GM19238 (cell line): ENCODE data around the gene AZGP1.
"Not testable (repeated sequence)": the region's sequence is repeated elsewhere in the genome, so short reads cannot be mapped to it uniquely, and the experiment has no call there.

Experiments
- DNase-seq: peaks from one replicate; pipeline ENCODE4 v3.0.0; 2011; ENCODE audit warnings: low spot score; ENCODE audit not compliant: insufficient read length

The AZGP1 gene

DNA sequence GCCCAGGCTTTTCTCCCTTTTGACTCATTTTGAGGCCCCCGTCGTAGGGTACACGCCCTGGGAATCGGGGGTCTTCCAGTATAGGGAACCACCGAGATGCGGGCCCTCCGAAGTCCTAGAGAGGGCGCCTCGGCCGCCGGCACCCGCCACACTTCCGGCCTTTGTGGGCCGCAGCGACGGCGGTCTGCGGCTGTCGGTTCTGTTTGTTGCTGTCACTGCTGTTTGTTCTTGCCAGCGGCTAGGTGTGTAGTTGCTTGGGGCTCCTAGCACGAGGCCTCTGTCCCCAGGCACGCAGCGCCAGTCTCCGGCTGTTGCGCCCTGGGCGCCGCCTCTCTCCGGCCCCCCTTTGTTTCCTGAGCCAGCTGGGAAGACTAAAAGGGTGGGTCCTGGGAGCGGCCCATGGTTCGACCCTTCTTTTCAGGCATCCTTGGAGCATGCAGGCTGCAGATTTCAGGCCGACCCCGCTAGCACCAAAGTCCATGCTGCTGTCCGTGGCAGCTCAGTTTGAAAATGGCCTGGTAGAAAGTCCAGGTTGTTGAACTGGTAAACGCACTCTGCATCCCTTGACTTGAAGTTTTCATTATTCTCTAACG lies 21.8 kb upstream of the AZGP1 start:
- DNase-seq, result peak; percentile 56

DNA sequence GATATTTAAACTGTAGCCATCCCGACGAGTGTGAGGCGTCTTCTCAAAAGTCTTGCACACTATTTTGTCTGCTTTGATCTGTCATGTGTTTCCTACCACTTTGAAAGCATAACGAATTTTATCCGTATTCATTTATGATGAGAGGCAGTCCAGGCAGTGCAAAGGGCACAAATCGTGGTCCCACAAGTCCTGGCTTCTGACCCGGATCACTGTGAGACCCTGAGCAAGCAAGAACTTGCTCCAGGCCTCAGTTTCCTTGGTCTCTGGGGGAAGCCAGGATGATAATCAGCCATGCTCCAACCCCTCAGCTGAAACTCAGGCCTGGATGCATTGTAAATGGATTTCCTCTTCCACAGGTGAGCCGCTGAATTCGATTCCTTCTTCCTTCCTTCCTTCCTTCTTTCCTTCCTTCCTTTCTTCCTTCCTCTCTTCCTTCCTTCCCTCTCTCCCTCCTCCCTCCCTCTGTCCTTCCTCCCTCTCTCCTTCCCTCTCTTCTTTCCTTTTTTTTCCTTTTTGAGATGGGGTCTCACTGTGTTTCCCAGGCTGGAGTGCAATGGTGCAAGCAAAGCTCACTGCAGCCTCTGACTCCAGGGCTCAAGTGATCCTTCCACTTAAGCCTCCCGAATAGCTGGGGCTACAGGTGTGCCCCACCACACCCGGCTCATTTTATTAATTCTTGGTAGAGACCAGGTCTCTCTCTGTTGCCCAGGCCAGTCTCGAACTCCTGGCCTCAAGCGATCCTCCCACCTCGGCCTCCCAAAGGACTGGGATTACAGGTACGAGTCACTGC lies 21.1 kb upstream of the AZGP1 start:
- no peak for DNase-seq

DNA sequence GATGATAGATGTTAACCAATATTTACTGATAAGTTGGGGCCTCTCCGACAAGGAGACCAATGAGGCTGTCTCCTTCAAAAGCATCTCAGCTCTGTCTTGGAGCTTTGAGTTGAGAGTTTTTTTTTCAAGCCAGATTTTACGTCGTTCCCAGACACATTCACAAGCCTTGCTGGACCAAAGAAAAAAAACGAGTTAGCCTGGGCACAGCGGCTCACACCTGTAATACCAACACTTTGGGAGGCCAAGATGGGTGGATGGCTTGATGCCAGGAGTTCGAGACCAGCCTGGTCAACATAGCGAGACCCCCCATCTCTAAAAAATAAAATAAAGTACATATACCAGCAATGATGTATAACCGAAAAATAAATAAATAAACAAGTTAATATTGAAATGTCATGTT lies 19.0 kb upstream of the AZGP1 start:
- no peak for DNase-seq

DNA sequence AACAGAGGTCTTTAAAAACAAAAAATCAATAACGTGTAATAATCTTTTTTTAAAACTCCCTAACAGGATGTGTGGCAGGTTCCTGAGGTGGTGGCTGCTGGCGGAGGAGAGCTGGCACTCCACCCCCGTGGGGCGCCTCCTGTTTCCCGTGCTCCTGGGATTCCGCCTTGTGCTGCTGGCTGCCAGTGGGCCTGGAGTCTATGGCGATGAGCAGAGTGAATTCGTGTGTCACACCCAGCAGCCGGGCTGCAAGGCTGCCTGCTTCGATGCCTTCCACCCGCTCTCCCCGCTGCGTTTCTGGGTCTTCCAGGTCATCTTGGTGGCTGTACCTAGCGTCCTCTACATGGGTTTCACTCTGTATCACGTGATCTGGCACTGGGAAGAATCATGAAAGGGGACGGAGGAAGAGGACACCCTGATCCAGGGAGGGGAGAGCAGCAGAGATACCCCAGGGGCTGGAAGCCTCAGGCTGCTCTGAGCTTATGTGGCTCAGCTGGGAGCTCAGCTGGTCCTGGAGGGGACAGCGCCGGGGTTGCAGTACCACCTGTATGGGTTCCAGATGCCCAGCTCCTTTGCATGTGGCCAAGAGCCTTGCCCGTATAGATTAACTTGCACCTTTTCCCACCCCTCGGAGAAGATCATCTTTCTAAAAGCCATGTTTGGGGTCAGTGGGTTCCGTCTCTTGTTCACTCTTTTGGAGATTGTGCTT lies 16.7 kb upstream of the AZGP1 start:
- DNase-seq, result no peak

DNA sequence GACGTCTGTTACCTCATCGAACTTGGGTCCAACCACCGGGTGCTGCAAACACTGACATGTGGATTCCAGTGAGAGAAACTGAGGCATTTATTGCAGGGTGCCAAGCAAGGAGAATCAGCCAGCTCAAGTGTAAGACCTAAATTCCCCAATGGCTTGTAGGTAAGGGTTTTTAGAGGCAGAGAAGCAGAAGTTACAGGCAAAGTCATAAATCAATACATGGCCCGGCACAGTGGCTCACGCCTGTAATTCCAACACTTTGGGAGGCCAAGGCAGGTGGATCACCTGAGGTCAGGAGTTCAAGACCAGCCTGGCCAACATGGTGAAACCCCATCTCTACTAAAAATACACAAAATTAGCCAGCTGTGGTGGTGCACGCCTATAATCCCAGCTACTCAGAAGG lies 15.7 kb upstream of the AZGP1 start:
- DNase-seq, result not testable (repeated sequence)

GRCh38 chr7:99990460-99990852 lies 14.6 kb upstream of the AZGP1 start:
- DNase-seq, result no peak

GRCh38 chr7:99987846-99988245 lies 12.0 kb upstream of the AZGP1 start:
- no peak for DNase-seq

DNA sequence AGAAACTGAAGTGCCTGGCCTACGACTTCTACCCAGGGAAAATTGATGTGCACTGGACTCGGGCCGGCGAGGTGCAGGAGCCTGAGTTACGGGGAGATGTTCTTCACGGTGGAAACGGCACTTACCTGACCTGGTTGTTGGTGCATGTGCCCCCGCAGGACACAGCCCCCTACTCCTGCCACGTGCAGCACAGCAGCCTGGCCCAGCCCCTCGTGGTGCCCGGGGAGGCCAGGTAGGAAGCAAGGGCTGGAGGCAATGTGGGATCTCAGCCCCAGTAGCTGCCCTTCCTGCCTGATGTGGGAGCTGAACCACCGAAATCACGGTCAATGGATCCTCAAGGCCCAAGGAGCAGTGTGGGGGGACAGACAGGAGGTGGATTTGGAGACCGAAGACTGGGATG lies 11.5 kb upstream of the AZGP1 start:
- not testable (repeated sequence) for DNase-seq

DNA sequence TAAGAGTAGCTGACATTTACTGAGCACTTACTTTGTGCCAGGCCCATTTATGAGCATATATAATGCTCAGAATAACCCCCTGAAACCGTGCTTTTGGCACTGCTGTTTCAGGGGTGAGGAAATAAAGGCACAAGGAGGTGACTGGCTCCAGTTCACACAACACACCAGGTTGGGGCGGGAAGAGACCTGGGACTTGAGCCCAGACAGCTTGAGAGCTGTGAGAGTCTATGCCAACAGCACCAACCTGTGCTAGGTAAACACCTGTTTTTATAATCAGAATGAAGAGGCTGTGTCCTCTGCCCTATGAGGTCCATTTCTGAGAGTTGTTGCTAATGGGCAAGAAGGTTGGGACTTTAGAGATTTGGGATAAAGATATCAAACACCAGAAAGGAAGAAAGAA lies 8.8 kb upstream of the AZGP1 start:
- DNase-seq, result no peak

- not testable (repeated sequence) for DNase-seq
Measured at GRCh38 chr7:99981066-99981465, 5.2 kb upstream of the AZGP1 start.

GRCh38 chr7:99980448-99980872 lies 4.6 kb upstream of the AZGP1 start:
- DNase-seq, result not testable (repeated sequence)

- not testable (repeated sequence) for DNase-seq
Measured at GRCh38 chr7:99979814-99980225, 4.0 kb upstream of the AZGP1 start.

GRCh38 chr7:99976626-99977025 lies 795 bp upstream of the AZGP1 start:
- no peak for DNase-seq

DNA sequence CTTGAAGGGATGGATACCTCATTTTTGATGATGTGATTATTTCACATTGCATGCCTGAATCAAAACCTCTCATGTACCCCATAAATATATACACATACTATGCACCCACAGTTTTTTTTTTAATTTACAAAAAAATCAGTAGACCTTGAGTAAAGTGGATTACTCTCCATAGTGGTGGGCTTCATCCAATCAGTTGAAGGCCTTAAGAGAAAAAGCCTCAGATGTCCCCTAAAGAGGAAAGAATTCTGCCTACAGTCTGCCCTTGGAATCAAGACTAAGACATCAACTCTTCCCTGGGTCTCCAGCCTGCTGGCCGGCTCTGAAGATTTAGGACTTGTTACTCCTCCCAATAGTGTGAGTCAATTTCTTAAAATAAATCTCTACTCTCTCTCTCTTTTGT lies 1.1 kb downstream of the AZGP1 start:
- no peak for DNase-seq

DNA sequence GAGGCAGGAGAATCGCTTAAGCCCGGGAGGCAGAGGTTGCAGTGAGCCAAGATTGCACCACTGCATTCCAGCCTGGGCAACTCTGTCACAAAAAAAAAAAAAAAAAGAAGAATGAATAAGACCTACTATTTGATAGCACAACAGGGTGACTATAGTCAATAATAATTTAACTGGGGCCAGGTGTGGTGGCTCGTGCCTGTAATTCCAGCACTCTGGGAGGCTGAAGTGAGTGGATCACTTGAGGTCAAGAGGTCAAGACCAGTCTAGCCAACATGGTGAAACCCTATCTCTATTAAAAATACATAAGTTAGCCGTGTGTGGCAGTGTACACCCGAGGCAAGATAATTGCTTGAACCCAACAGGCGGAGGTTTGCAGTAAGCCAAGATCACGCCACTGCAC lies 2.0 kb downstream of the AZGP1 start:
- DNase-seq, result not testable (repeated sequence)

GRCh38 chr7:99971242-99971641 lies 4.6 kb downstream of the AZGP1 start:
- no peak for DNase-seq

DNA sequence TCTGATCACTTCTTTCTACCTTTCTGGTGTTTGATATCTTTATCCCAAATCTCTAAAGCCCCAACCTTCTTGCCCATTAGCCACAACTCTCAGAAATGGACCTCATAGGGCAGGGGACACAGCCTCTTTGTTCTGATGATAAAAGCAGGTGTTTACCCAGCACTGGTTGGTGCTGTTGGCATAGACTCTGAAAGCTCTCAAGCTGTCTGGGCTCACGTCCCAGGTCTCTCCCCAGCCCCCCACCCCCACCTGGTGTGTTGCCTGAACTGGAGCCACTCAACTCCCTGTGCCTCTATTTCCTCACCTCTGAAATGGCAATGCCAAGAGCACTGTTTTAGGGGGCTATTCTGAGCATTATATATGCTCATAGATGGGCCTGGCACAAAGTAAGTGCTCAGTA lies 6.0 kb downstream of the AZGP1 start:
- DNase-seq, result not testable (repeated sequence)

DNA sequence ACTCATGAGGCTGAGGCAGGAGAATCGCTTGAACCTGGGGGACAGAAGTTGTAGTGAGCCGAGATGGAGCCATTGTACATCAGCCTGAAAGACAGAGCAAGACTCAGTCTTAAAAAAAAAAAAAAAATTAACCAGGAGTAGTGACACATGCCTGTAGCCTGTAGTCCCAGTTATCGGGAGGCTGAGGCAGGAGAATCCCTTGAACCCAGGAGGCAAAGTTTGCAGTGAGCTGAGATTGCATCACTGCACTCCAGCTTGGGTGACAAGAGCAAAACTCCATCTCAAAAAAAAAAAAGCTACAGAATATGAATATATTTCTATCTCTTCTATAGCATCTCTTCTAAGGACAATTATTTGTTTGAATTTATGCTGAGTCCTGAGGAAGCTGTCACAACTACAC lies 6.5 kb downstream of the AZGP1 start:
- DNase-seq, result no peak

DNA sequence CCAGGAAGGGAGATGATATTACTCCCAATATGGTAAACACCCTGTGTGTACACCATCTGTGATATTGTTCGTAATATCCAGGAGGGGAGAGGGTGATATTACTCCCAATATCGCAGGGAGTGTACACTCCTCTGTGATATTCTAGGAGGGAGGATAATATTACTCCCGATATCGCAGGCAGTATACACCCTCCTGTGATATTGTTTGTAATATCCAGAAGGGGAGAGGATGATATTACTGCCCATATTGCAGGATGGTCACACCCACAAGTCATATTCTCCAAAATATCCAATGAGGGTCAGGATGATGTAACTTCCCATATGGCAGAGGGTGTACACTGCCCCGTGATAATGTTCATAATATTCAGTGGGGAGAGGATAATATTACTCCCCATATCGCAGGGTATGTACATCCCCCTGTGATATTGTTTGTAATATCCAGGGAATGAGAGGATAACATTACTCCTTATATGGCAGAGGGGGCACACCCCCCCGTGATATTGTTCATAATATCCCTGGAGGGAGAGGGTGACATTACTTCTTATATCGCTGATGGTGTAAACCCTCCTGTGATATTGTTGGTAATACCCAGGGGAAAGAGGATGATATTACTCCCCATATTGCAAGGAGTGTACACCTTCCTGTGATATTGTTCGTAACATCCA lies 17.1 kb downstream of the AZGP1 start:
- DNase-seq, result no peak

- no peak for DNase-seq
Measured at GRCh38 chr7:99955247-99955646, 20.6 kb downstream of the AZGP1 start.

GRCh38 chr7:99954643-99955042 lies 21.2 kb downstream of the AZGP1 start:
- not testable (repeated sequence) for DNase-seq

DNA sequence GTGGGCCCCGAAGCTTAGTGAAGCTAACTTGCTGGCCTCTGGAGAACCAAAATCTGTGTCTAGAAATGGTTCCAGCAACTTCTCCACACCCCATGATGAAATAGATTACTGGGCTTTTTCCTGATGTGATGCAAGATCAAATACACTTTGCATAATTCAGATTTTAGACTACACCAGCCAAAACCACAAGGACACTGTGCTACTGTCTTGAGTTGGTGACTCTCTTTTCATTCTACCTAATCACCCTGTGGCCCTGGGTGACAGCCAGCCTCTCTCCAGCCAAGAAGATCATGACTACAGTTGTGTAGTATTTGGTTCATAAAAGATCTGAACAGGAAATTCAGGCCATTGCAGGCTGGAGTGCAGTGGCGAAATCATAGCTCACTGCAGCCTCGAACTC lies 22.2 kb downstream of the AZGP1 start:
- no peak for DNase-seq
